ENCODE results near the gene HLA-B.
"Not testable (repeated sequence)": the region's sequence is repeated elsewhere in the genome, so short reads cannot be mapped to it uniquely, and the experiment has no call there.

HLA-B gene

GRCh38 chr6:31381666-31382065 is 24.7 kb upstream of the HLA-B start:
- DNase-seq: no peak

DNA sequence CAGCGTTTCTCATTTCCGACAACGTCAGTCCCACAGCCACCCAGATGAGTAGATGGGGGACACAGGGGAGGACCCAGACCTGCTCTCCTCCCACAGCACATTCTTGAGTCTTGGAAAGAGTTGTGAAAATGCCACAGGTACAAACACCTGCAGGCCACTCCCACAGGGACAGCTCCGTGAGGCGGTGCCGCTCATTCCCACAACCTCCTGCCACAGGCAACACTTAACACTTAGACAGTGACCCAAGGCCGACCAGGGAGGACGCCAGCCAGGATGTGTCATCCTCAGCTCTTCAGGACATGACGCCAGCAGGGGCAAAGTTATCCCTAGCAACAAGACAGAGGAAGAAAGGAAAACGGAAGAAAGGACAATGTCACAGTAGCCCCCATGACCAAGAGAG is 22.9 kb upstream of the HLA-B start:
- DNase-seq: no peak

- DNase-seq: no peak
Measured at GRCh38 chr6:31378721-31379103, 21.7 kb upstream of the HLA-B start.

DNA sequence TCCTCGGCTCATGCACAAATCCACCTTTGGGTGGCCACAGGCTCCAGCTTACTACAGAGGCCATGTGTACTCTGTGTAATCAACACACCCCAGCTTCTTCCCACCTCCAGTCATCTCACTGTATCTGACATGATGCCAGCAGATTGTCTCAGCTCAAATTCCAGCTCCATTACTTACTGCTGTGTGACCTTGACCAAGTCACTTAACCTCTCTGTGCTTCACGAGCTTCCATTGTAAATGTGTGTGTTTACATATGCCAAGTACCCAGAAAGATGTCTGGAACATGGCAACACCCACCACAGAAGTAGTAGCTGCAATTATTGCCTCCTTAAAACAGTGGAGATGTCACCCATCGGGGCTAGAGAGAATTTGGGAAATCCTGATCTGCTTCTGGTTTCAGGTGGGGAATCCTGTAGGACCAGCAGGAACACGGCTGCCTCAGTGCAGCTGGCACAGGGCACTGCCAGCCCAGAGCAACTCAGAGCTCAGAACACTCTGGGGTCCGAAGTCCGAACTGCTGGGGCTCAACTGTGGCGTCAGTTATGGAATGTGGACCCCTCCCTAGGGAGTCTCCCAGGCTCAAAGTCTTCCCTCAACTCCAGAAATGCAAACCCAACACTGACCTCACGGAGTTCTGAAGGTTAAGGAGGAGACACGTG is 21.2 kb upstream of the HLA-B start:
- DNase-seq: no peak

- no peak for DNase-seq
Measured at GRCh38 chr6:31377029-31377428, 20.1 kb upstream of the HLA-B start.

GRCh38 chr6:31375699-31376098 is 18.7 kb upstream of the HLA-B start:
- DNase-seq: no peak

DNA sequence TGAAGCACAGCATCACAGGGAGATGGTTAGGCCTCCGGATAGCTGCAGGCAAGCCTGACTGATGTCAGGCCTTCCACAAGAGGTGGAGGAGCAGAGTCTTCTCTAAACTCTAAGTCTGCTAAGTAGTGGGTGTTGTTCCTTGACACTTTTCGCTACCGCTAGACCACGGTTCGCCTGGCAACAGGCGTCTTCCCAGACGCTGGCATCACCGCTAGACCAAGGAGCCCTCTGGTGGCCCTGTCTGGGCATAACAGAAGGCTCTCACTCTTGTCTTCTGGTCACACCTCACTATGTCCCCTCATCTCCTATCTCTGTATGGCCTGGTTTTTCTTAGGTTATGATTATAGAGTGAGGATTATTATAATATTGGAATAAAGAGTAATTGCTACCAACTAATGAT is 17.1 kb upstream of the HLA-B start:
- DNase-seq: not testable (repeated sequence)

DNA sequence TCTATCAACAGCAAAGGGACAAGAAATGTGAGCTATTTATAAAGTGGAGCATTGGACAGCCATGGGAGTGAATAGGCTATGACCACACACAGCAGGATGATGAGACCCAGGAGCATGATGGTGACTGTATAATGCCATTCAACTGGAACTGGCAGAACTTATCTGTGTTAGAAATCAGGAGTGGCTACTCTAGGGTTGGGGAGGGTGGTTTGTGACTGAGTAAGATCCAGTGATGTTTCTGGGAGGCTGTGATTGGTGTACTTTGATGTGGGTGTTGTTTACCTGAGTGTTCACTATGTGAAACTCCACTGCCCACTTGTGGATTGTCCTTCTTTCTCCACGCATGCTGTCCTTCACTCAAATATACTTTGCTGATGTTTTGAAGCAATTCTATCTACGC is 11.5 kb upstream of the HLA-B start:
- DNase-seq: no peak

GRCh38 chr6:31366693-31367470 is 9.9 kb upstream of the HLA-B start:
- DNase-seq: peak; percentile 93

DNA sequence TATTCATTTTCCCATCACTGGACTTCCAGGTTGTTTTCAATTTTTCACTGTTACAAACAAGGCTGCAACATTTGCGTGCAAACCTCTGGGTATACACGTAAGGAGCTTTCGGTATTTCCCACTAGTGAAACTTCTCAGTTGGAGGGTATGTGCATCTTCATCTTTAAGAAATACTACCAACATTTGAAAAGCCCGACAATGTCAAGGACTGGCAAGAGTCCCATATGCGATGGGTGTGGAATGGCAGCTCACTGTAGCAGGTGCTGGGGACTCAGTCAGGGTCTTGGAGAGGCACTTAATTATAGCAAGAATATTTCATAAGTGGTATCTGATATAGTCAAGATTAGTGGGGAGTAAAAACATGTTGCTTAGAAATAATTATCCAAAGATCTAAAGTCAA is 8.9 kb upstream of the HLA-B start:
- no peak for DNase-seq

DNA sequence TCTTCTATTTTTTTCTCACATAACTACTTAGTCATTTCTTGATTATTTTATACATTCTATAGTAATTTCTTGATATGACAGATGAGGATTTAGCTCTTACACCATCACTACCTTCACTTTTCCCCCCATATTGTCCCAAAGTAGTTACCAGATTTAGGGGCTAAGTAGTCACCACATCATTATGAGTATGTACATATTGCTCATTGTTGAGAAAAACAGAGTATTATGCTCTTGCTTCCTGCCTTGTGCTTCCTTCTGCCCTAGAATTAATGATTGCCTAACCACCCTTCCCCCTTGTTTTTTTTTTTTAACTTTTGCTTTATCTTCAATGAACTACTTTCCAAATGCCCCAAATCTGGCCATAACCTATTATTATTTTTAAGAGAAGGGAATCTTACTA is 6.8 kb upstream of the HLA-B start:
- DNase-seq: no peak

DNA sequence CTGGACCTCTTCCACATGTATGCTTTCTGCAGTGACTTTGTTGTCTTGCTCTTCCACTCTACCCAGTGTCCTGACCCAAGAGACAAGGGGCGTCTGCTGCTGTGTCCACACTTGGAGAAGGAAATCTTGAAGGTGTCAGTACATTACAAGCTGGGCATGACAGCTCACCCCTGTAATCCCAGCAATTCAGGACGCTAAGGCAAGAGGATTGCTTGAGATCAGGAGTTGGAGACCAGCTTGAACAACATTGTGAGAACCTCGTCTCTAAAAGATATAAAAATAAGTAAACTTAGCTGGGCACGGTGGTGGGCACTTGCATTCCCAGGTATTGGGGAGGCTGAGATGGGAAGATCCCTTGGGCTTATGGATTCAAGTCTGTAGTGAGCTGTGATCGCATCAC is 5.8 kb upstream of the HLA-B start:
- no peak for DNase-seq

GRCh38 chr6:31359581-31359980 is 2.6 kb upstream of the HLA-B start:
- DNase-seq: no peak

- peak; percentile 40 for DNase-seq
Measured at GRCh38 chr6:31358302-31358701, 1.3 kb upstream of the HLA-B start.

DNA sequence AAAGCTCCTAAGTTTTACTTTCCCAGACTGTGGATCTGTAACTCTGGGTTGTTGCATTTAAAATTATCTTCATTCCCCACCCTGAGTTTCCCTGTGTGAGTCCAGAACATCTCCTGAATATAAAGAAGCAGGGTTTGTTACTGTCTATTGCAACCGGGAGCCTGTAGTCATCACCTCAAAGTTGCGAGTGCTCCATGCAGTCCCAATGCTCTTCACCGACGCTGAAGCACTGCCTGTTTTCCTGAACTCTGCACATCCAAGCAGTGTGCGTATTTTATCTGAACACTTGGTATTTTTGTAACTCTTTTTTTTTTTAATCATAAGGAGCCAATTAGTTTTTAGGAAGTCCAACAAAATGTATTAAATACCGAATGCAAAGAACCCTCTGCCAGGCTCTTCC is 907 bp upstream of the HLA-B start:
- DNase-seq: no peak

DNA sequence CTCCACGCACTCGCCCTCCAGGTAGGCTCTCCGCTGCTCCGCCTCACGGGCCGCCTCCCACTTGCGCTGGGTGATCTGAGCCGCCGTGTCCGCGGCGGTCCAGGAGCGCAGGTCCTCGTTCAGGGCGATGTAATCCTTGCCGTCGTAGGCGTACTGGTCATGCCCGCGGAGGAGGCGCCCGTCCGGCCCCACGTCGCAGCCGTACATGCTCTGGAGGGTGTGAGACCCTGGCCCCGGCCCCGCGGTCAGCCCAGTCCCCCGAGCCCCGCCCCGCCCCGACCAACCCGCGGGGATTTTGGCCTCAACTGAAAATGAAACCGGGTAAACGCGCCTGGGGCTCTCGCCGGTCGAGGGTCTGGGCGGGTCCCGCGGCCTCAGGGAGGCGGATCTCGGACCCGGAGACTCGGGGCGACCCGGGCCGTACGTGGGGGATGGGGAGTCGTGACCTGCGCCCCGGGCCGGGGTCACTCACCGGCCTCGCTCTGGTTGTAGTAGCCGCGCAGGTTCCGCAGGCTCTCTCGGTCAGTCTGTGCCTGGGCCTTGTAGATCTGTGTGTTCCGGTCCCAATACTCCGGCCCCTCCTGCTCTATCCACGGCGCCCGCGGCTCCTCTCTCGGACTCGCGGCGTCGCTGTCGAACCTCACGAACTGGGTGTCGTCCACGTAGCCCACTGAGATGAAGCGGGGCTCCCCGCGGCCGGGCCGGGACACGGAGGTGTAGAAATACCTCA is 598 bp downstream of the HLA-B start:
- DNase-seq: peak; percentile 66

GRCh38 chr6:31355583-31355948 is 1.4 kb downstream of the HLA-B start:
- no peak for DNase-seq

DNA sequence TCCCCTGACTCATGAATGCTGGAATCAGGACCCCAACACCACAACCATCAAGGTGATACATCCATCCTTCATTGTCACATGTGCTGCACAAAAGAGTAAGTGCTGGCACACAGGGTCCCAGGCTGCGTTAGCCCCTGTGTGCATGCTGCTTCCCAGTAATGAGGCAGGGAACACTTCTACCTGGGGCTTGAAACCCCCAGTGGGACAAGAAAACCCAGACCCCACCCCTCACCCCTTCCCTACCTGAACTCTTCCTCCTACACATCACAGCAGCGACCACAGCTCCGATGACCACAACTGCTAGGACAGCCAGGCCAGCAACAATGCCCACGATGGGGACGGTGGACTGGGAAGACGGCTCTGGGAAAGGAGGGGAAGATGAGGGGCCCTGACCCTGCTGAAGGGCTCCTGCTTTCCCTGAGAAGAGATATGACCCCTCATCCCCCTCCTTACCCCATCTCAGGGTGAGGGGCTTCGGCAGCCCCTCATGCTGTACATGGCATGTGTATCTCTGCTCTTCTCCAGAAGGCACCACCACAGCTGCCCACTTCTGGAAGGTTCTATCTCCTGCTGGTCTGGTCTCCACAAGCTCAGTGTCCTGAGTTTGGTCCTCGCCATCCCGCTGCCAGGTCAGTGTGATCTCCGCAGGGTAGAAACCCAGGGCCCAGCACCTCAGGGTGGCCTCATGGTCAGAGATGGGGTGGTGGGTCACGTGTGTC is 2.0 kb downstream of the HLA-B start:
- DNase-seq: no peak

DNA sequence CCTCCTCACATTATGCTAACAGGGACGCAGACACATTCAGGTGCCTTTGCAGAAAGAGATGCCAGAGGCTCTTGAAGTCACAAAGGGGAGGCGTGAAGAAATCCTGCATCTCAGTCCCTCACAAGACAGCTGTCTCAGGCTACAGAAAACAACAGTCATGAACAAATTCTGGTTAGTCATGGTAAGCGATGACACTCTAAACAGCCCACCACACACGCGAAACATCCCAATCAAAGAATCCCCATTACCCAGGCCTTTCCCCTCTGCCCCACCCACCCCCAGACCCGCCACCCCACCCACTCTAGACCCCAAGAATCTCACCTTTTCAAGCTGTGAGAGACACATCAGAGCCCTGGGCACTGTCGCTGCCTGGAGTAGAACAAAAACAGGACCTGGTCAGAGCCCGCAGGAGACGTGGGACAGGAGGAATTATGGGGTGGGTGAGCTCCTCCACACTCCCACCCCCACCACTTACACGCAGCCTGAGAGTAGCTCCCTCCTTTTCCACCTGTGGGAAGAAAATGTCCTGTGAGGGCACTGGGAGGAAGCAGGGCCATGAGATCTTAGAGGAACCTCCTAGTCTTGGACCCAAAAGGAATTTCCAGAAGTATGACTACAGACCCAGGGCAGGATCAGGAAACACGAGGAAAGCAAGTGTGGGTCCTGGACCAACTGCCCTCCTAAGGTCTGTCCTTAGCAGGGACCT is 2.7 kb downstream of the HLA-B start:
- no peak for DNase-seq

DNA sequence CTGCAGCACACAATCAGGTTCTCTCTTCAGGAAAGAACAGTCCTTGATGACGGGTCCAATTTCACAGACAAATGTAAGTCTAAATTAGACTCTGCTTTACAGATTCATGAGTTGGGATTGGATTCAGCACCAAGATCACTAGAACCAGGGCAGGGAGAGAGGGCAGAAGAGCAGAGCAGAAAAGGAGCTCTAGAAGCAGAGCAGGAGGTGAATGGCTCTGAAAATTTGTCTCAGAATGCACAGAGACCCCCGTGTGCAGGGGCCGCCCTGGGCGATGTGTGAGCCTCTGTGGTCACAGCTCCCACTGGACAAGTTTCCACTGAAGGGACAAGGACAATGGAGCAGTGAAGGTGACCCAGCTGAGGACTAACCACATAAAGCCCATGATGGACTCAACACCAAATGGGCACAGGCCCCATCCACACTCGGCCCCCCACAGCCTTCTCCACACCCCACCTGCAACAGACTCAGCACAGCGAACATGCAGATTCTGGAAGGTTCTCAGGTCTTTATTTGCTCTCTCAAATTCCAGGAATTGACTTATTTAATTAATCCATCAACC is 3.5 kb downstream of the HLA-B start:
- DNase-seq: no peak

DNA sequence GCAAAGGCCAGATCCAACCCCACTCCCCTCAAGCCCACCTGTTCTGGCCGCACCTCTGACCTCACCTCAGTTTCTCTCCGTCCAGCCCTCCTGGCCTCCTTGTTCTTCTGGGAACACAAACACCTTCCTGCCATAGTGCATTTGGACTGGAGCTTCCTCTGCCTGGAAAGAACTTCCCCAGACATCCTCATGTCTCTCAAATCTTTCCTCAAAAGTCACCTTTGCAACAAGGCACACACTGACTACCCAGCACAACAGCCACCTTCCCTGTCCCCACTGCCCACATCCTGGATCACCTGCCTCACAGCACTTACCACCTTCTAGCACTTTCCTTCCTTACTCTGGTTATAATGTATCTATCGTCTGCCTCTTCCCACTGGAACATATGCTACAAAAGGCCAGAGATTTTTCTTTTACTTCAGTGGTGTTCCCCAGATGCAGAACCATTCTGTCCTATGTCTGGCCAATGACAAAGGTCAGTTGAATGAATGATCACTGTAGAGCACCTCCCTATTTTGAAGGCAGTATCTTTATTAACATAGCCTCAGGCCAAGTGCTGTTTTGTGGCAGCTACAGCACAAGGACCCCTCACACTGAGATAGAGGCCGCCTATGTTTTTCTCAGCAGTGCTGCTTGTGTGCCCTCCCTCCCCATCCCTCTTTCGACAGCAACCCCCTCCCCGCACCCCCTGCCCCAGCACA is 4.1 kb downstream of the HLA-B start:
- no peak for DNase-seq

GRCh38 chr6:31352310-31352682 is 4.7 kb downstream of the HLA-B start:
- no peak for DNase-seq

All from activated CD4-positive, CD25-positive, alpha-beta regulatory T cell treated with anti-CD3 and anti-CD28 coated beads, Interleukin-2, amount 50 U/mL, for 72 hours (primary cell).